Measurements from ENCODE around the gene BRD3.

DNA sequence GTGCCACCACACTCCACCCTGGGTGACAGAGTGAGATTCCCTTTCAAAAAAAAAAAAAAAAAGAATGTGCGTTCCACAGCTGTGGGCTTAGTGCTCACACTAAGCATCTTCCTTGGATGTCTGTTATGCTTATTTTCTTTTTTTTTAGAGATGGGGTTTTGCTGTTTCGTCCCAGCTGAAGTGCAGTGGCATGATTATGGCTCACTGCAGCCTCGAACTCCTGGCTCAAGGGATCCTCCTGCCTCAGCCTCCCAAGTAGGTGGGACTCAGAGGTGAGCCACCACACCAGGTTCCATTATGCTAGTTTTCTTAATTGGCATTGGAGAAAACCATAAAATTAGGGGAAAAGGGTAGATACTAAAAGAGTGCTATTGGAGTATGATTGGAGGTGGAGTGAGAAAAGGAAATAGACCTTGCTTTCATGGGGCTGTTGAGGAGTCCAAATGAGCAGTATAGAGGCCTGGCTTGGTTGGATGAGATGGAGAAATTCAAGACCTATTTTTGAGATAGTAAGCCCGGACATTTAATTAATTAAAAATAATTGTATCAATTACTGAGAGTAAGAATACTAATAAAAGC is 43.5 kb downstream of the BRD3 start:
- TF ChIP-seq, protein P1, sequence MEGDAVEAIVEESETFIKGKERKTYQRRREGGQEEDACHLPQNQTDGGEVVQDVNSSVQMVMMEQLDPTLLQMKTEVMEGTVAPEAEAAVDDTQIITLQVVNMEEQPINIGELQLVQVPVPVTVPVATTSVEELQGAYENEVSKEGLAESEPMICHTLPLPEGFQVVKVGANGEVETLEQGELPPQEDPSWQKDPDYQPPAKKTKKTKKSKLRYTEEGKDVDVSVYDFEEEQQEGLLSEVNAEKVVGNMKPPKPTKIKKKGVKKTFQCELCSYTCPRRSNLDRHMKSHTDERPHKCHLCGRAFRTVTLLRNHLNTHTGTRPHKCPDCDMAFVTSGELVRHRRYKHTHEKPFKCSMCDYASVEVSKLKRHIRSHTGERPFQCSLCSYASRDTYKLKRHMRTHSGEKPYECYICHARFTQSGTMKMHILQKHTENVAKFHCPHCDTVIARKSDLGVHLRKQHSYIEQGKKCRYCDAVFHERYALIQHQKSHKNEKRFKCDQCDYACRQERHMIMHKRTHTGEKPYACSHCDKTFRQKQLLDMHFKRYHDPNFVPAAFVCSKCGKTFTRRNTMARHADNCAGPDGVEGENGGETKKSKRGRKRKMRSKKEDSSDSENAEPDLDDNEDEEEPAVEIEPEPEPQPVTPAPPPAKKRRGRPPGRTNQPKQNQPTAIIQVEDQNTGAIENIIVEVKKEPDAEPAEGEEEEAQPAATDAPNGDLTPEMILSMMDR (IDR thresholded peaks at IDR 0.05; ENCODE audit: low read depth, low read length): no peak
- no peak for TF ChIP-seq EZH2phosphoT487 (IDR thresholded peaks at IDR 0.05; ENCODE audit: low read depth)
